NCI-H2029 treated with DMSO at 0.1 percent for 48 hours (cell line): Measurements from ENCODE around the gene SLC8A1.

Experiments used
- DNase-seq: peaks from one replicate; lab custom pipeline; 2025; lab: John Stamatoyannopoulos, UW

Gene SLC8A1

DNA sequence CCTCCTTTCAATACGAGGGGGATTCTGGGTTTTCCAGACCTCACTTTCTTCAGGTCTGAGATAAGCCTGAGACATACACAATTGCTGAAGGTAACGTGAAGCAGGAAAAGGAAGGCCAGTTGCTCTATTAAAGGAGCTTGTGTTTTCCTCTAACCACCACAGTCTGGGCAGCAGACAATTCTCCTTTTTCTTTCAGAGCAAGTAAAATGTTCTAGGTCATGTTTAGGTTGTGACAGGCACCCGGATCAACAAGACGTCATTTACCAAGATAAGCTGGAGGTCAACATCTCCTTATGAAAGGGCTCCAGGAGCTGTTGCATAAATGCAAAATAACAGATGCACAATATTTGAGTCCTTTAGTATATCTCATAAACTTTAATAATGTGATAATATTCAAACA is 148.1 kb downstream of the SLC8A1 start:
- no peak for DNase-seq

DNA sequence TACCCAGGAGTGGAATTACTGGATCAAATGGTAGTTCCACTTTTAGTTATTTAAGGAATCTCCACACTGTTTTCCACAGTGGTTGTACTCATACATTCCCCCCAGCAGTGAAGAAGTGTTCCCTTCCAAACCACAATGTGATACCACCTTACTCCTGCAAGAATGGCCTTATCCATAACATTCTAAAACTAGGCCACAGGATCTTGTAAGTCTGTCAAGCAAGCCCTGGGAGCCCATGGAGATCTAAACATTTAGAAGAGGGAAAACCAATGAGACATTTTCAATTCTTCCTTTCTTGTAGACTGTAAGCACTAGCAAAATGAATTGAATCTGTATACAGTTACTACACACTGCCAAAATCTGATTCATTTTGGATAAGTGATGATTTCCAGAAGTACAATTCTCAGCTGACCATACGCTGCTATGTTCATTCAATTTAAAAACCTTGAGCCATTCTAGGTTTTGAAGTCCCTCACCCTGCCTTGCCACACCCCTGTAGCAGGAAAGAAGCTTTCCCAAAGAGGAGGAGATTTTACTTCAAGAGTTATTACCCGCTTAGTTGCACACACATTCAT is 149.1 kb downstream of the SLC8A1 start:
- DNase-seq: no peak

DNA sequence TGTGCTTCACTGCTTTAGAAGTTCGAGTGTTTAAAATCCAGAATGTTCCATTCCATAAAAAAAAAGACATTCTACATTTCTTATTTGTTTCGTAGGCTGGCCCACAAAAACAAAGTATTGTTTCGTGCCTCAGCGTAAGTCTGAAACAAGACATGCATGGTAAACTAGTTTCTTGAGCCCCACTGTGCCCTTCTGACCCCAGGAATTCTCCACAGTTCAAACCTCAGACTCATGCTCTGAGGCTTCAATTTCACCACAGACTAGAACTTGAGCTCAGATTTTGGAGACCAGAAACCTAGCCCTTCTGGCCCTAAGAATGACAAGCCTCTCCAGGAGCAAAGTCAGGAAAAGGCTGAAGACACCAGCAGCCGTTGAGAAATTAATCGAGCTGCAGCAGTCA is 151.5 kb downstream of the SLC8A1 start:
- DNase-seq: no peak

DNA sequence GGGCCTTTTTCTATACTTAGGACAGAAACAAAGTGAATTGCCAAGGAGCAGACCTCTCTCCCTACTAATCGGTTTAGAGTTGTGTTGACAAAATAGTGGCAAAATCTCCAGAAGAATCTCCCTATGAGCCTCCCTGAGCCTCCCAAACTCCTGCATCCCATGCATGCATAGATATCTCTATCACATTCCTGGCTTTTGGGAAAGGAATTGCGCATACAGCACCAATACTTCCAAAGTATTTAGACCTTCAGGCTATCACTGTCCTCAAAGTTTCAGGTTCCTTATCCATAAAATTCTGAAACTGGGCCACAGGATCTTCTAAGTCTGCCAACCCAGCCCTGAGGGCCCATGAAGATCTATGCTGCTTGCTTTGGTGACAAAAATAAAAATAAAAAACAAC is 152.1 kb downstream of the SLC8A1 start:
- no peak for DNase-seq

DNA sequence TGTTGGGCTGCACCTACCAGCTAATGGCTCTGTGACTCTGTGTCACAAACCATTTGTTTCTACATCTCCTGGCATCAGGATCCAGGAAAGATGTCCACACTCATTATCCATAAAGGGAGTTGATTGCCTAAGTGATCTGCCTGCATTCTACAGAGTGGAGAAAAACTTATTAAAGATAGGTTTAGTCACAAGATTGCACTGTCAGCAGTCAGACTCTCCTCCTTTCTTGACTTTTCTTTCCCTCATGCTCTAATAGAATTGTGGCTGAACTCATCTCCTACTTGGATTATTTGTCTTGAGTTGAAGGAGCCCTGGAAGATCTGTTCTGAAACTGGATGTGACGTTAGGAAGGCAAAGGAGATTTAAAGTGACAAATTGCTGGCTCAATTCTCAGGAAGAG is 152.7 kb downstream of the SLC8A1 start:
- DNase-seq: no peak

DNA sequence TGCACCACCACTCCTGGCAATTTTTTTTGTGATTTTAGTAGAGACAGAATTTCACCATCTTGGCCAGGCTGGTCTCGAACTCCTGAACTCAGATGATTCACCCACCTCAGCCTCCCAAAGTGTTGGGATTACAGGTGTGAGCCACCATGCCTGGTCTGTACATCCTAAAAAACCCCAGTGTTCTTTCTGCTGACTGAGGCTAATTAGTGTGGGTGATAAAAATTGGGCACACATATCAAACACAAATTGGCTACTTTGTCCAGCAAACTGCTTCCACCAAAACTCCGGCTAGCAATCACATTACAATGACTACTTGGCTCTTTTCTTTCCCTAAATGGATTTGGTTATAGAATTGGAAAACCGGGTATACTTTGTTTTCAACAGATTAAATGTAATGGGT is 153.9 kb downstream of the SLC8A1 start:
- no peak for DNase-seq

DNA sequence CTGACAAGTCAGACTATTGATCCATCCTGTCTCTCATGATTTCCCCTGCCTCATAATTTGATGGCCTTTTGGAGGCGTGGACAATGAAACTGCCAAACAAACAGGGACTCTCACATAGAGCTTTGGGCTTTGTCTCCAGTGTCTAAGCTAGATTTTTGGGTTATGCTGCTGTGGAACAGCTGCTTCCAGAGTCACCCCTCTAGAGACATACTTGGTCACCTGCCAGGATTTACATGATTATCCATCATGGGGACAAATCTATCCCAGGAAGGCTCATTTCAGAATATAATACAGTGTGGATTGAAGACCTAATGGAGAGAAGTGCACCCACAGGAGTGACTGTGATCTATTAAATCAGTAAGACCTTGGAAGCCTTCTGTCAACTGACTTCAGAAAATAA is 159.6 kb downstream of the SLC8A1 start:
- DNase-seq: no peak

DNA sequence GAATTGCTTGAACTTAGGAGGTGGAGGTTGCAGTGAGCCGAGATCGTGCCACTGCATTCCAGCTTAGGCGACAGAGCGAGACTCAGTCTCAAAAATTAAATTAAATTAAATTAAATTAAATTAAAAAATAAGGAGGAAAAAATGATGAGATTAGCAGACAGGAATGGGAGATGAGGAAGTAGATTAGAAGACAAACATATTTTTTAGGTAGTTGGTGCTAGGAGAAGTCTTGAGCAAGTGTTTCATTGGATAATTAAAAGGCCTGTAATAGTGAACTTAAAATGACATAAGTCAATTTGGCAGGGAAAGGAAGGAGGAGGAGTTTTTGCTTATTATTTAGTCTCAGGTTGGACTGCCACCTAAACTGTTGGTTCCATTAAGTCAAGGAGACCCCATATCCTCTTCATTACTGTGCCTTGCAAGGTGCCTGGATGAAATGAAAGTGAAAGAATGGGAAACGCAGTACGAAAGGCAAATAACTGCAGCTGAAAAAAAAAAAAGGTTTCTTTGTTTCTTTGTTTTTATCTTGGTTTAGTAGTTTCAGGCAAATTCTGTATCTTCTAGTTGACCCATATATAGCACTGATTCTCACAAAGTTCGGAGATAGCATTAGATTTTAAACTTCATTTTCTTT is 162.0 kb downstream of the SLC8A1 start:
- no peak for DNase-seq

DNA sequence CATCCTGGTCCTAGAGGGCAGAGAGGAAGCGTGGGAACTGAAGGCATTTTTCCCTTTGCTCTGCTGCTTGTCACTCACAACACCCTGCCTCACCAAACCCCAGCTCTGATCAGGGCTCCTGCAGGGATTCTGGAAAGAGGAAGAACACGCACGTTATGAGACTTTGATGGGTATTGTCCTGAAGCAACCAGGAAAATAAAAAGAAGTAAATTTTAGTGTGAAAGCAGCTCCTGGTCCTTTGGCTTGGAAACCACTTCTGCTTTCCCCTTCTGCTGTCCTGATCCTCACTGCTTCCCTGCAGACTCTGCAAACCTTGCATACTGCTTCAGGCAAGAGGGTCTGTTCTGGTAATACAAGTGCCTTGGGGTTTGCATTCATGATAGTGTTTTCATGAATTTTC is 164.1 kb downstream of the SLC8A1 start:
- no peak for DNase-seq

DNA sequence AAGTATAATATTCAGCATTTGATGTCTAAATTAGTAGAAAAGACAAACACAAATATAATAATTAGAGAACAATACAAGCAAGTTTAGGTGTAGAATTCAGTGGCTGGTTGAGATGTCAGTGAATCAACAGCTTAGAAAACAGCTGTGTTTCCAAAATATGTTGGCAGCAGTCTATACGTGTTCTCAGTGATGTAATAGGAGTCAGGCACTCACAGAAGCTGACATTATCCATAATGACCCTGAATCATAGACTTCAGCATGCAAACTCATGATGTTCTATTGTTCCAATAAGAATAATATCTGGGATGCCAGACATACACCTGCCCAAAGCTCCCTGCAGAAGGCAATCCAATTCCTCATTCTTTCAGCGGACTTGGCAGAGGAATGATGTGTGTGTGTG is 164.7 kb downstream of the SLC8A1 start:
- peak; percentile 43 for DNase-seq

DNA sequence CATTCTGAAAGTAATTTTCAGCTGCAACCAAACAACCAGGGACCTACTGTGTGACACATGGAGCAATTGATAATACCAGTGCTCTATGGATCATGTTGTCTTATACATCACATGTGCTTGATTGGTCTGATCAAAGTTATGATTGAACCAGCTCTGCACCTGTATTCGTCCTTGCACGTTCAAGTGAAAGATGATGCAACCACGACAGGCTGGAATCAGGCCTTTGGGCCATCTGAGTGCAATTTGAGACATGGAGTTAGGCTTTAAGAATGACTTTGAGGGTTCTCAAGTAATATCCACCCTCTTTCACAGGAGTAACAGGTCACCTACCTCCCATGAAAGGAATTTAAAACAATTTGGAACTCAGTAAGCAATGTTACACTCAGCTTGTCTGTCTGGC is 165.2 kb downstream of the SLC8A1 start:
- no peak for DNase-seq

DNA sequence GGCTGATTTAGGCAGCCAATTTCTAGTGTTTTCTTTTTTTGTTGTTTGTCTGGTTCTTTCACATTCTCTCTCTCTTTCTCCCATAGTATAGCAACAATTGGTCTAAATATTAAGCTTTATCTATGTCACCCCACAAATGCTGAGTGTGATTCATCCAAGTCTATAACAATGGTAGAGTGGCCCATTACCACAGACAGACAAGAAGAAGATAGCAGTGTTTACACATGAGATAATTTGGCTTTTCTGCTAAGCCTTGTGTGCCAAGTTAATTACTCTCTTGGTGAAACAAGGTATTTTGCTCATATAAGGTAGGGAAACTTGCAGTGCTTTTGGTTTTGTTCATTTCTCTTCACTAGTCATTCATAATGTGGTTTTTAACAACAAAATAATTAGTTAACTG is 166.5 kb downstream of the SLC8A1 start:
- DNase-seq: peak; percentile 35

DNA sequence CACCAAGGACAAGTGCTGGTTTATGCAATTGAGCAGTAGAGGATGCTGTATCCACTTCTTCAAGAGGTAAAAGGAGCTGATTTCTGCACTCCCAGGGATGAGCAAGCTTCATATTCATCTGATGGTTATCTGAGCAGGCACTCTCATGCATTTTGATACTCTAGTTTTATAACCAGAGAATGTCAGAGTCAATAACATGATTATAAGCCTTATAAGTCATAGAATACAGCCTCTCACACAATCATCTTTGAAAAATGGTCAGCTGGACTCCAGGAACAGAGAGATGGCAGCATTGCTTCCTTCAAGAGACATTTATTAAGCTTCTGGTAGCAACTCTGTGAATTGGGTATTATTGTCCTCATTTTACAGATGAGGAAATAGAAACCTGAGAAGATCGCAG is 167.1 kb downstream of the SLC8A1 start:
- DNase-seq: peak; percentile 16

DNA sequence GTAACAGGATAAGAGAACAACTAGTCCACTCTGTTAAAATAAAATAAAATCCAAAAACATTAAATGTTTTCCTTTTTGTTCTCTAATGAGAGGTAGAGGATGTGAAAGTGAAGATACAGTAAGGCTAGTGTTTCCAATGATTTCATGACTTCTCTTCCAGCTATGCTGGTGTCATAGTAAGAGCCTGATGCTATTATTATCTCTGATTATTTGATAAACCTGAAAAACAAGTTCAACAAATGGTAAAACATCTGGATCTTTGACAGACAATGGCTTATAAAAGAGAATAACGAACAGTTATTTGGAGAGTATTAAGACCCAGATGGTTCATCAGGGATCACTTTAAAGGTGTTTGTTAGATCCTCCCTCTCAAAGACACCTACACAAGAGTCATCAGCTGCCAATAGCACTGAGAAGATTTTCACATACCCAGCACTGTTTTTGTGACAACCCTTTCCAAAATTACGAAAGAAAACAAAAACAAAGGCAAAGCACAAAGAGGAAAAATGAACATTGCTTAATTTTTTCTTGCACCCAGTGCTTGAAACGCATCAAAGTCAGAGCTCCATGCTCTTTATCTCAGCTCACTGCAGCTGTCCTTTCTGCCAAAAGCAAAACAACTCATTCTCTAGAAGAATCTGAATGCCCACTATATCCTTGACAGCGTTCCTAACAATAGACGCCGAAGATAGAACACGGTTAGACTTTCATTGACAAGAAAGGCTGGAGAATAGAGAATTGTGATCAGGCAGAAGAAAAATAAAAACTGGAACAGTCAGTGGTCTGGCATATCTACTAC is 168.6 kb downstream of the SLC8A1 start:
- no peak for DNase-seq

DNA sequence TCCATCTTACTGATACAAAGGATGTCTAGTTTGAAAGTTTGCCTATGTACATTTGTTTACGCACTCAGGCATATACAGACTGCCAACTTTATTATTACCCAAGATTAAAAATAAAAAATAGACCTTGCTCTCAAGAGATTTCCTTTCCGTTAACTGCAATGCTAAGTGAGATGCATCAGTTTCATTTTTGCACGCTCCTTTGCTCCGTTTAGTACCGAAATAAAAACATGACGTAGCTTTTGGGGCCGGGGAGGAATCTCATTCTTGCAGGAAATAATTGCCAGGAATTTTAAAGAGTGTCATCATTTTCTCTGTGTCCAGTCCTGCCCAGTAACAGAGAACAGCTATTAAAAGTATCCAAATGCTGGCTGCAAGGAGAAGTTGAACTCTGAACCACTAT is 169.5 kb downstream of the SLC8A1 start:
- DNase-seq: no peak

DNA sequence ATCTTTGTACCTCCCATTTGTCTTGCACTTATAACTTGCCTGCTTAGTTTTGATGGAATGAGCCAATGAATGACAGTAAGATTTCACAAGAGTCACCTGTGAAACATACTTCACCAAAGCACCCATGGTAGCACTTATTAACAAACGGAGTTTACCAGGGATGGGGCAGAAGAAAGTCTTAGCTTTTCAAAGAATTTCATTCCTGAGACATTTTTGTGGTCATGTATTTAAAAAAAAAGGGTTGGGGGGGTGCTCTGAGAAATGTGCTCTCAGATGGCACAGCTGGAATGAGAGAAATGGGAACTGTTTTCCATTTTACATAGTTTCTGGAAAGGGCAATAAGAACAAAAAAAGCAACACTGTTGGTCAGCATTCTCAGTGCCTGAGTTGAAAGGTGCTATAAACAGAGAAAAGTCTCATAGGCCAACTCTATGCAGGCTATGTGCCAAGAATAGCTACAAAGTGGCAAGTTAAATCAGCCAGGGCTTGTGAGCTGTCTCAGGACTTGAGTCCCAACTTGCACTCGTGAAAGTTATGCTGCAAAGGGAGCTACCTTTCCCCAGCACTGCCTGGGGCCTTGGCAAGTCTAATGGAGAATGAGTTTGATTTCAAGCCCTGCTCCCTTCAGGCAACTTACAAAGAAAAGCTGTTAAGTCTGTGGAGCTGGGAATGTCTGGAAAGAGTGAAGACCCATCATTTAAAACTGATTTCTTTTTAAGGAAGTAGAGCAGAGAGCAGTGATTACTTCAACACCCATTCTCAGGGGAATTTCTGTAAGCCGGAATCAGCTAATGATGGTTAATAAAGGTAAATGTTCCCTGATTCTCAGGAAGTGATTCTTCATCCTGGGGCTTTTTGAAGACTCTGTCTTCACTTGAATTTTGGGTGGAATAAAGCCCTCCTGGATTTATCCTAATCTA is 170.6 kb downstream of the SLC8A1 start:
- DNase-seq: no peak

DNA sequence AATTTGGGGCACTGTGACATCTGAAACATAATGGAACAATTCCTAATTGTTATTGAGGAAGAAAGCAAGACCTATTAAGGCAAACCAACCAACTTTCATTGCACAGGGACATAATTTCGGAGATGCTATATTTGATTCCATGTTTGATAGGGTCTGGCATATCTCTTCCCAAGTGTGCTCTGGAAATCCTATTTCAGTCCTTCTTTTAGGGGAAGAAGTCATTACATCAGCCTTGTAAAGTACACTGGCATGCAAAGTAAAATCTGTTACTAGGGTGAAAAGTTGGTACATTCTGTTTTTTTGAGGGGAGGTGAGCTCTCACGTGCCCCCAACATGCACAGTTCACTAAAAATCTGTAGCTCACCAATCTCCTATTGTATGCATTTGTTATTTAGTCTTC is 172.4 kb downstream of the SLC8A1 start:
- DNase-seq: no peak

DNA sequence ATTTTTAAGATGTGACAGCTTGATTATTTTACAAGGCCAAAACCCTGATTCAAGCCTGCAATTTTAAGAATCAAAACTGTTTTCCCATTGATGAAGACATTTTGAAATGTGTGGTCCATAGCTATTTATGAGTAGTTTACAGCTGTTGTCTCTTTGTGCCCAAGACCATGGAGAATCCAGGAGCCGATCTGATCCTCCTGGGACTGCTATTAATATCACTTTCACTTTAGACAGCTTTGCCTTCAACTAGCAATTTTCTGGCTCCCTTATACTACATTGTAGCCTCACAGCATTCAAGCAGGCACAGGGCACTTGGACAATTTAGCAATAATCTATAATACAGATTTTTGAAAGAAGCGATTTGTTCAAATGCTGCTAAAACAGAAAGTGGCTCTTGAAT is 172.9 kb downstream of the SLC8A1 start:
- no peak for DNase-seq

DNA sequence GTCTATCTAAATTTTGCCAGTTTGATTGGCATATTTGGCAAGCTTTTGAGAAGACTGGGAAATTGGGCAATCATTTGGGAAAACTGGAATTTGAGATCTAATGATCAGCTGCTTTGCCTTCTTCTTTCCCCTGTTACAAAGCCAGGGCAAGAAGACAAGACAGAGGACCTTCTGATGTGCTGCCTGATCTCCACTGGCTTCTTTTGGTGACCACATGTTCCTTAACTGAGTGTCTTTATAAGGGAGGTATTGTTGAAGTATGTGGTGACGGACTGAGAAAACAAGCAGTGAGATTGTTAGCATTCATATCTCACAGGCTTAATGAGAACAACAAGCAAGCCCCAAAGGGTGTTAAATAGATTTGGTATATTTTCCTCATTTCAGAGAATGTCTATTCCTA is 175.8 kb downstream of the SLC8A1 start:
- no peak for DNase-seq

DNA sequence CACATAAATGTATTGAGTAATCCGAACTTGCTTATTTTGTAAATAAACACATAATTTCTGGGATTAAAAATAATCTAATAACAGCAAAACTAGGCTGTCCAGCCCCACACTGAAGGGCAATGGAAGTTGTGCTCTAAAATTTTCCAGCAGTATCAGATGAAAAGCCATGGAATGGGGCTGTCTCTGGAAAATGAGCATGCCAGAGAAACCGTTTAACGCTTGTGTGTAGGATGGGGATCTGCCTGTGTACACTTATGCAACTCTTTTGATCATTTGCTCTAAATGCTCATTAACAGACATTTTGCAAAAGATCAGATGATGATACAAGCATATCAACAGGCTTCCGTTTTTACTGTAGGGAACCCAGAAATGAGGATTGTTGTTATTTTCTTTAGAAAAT is 177.6 kb downstream of the SLC8A1 start:
- no peak for DNase-seq

DNA sequence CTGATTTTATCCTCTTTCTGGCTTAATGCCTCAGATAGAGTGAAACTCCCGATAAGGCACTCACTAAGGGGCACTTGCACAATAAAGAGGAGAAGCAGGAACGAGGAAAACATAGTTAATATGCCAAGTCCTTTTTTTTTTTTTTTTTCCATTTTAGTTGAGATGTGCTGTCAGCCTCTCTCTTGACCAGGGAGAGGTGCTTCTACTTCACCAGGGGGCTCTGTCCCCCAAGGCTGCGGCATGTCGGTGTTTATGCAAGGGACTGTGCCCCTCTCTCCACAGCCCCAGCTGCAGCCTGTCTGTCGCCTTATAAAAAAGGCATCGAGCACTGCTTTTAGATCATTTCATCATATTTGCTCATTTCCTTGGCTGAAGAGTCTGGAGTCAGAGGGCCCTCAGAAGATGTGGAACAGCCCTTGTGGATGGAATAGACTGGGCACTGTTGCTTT is 178.1 kb downstream of the SLC8A1 start:
- DNase-seq: no peak

DNA sequence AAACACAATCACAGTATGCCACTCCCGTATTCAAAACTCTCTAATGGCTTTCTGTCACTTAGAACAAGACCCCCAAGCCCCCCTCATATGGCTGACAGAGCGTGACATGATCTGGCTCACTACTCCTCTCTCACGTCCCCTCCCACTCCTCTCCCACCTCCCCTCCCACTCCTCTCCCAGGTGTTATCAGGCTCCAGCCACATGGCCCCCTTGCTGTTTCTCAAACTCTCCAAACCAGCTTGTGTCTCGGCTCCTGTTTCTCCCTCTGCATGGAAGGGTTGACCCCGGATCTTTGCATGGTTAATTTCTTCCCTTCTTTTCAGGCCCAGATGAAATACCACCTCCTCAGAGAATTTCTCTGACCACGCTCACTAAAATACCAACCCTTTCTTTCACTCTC is 180.8 kb downstream of the SLC8A1 start:
- no peak for DNase-seq
